ENCODE data around the gene FRMD3. TPM values are rescaled to one million over a fixed set of nuclear protein-coding genes. Genes with fewer than 3 reads are reported as not detected.

The FRMD3 gene
- total RNA-seq, 2 experiments from 2014 or later: 0.27 to 1.1 TPM

GRCh38 chr9:83447351-83447750 is 90.8 kb downstream of the FRMD3 start:
- ChIA-PET CTCF (no interaction called here), POLR2A (no interaction called here)
- intact Hi-C loops (cut with micrococcal nuclease): no loop called here
- no peak overlapping the region for H3K4me3 Mint-ChIP-seq
- no peak overlapping the region for H3K27ac Mint-ChIP-seq
- no peak for TF ChIP-seq CTCF (IDR thresholded peaks at IDR 0.05)
- H3K36me3 Mint-ChIP-seq (ENCODE audit: low read depth): no peaks in the 10 kb centered on the region
- DNase-seq (no peak), ATAC-seq (no peak)
- no peaks in the 10 kb centered on the region for H3K27me3 Mint-ChIP-seq
- H3K9me3 Mint-ChIP-seq: no peaks in the 10 kb centered on the region
- H3K4me1 Mint-ChIP-seq (ENCODE audit: low read depth): no peaks in the 10 kb centered on the region

GRCh38 chr9:83445703-83446265 is 92.4 kb downstream of the FRMD3 start:
- Mint-ChIP-seq H3K4me1 (ENCODE audit: low read depth) (no peaks in the 10 kb centered on the region), H3K27ac (no peak overlapping the region), H3K27me3 (no peaks in the 10 kb centered on the region), H3K9me3 (no peaks in the 10 kb centered on the region), H3K36me3 (ENCODE audit: low read depth) (no peaks in the 10 kb centered on the region), H3K4me3 (no peak overlapping the region)
- no peak for TF ChIP-seq CTCF (IDR thresholded peaks at IDR 0.05)
- ChIA-PET POLR2A (no interaction called here), CTCF (no interaction called here)
- DNase-seq (no peak), ATAC-seq (no peak)
- intact Hi-C loops (cut with micrococcal nuclease): no loop called here

GRCh38 chr9:83444110-83444509 is 94.1 kb downstream of the FRMD3 start:
- no peak overlapping the region for H3K4me3 Mint-ChIP-seq

GRCh38 chr9:83441390-83441789 is 96.8 kb downstream of the FRMD3 start:
- DNase-seq (no peak), ATAC-seq (no peak)
- intact Hi-C loops (cut with micrococcal nuclease): no loop called here
- Mint-ChIP-seq H3K4me3 (no peak overlapping the region), H3K4me1 (ENCODE audit: low read depth) (no peaks in the 10 kb centered on the region), H3K36me3 (ENCODE audit: low read depth) (no peaks in the 10 kb centered on the region), H3K27me3 (no peaks in the 10 kb centered on the region), H3K27ac (no peak overlapping the region), H3K9me3 (no peaks in the 10 kb centered on the region)
- ChIA-PET POLR2A (no interaction called here), CTCF (interaction anchor here (1.5 kb wide), 1 partner anchor 179 kb away, joined by 3 read pairs; no protein-coding TSS in a partner anchor)
- TF ChIP-seq CTCF (IDR thresholded peaks at IDR 0.05): no peak

More at GRCh38 chr9:83444110-83444509, 94.1 kb downstream of the FRMD3 start:
- Mint-ChIP-seq H3K4me1 (ENCODE audit: low read depth) (no peaks in the 10 kb centered on the region), H3K36me3 (ENCODE audit: low read depth) (no peaks in the 10 kb centered on the region), H3K27me3 (no peaks in the 10 kb centered on the region), H3K9me3 (no peaks in the 10 kb centered on the region), H3K27ac (no peak overlapping the region)
- DNase-seq (no peak), ATAC-seq (no peak)
- TF ChIP-seq CTCF (IDR thresholded peaks at IDR 0.05): no peak
- CTCF ChIA-PET: no interaction called here
- intact Hi-C loops (cut with micrococcal nuclease): no loop called here
- POLR2A ChIA-PET: no interaction called here

- Mint-ChIP-seq H3K27me3 (no peaks in the 10 kb centered on the region), H3K36me3 (ENCODE audit: low read depth) (no peaks in the 10 kb centered on the region), H3K9me3 (no peaks in the 10 kb centered on the region), H3K4me3 (no peak overlapping the region), H3K27ac (no peak overlapping the region), H3K4me1 (ENCODE audit: low read depth) (no peaks in the 10 kb centered on the region)
- no peak for ATAC-seq
- POLR2A ChIA-PET: no interaction called here
- CTCF ChIA-PET: interaction anchor here (1.5 kb wide), 1 partner anchor 180 kb away, joined by 3 read pairs; no protein-coding TSS in a partner anchor
- intact Hi-C loops (cut with micrococcal nuclease): no loop called here
- no peak for DNase-seq
- no peak for TF ChIP-seq CTCF (IDR thresholded peaks at IDR 0.05)
These were observed 97.6 kb downstream of the FRMD3 start for GRCh38 chr9:83440641-83441040.
